ENCODE data around the gene SATL1.
A peak's percentile ranks its signal among the peaks of the same experiment; 100 is the strongest.

- peak; percentile 75 to 91 for TF ChIP-seq CTCF (conservative IDR thresholded peaks at IDR 0.05 in 1 of 2, IDR thresholded peaks at IDR 0.05 in 1 of 2; ENCODE audit: extremely low read depth in 1 of 2, insufficient read depth in 1 of 2, low read depth in 1 of 2, low read length in 2 of 2)
- TF ChIP-seq EZH2 (IDR thresholded peaks at IDR 0.05; ENCODE audit: borderline replicate concordance, low read length): no peak
Measured at GRCh38 chrX:85111347-85111746, 132.2 kb downstream of the SATL1 start.
